Left lobe of liver (tissue), 2 donors: Measurements from ENCODE around the gene SART3. TPM values are rescaled to one million over a fixed set of nuclear protein-coding genes. Genes with fewer than 3 reads are reported as not detected.

Experiments
- ATAC-seq: fragments of 200-7000 bp; cut with Tn5 transposase; one replicate; pipeline ENCODE4 v1.9.1; 2020; ENCODE audit warnings: mild to moderate bottlenecking, moderate library complexity
- DNase-seq: peaks from one replicate; pipeline ENCODE4 v3.0.0-alpha.2; 2020; ENCODE audit warnings: low spot score
- total RNA-seq: library from RNA; stranded (reverse); gene quantifications from one replicate; pipeline ENCODE4 v1.2.1, GENCODE V29; 2021
- donor health status: DM: no; HTN: no; CAD: no; lungs with moderate emphysema.
- donor health status: DM: no; HTN: yes; CAD: no.

The SART3 gene
- total RNA-seq: 13.7 TPM

GRCh38 chr12:108560752-108561719 lies at the start of gene SART3:
SART3 (minus strand) TSS chr12:108561173; CDS start chr12:108561154, 19 bp downstream.
- ATAC-seq (peak; percentile 63), DNase-seq (peak; percentile 80)

GRCh38 chr12:108610336-108610815 lies 49.4 kb upstream of the SART3 start:
- no peak for ATAC-seq
- no peak for DNase-seq

- ATAC-seq: no peak
- no peak for DNase-seq
These were observed 48.8 kb upstream of the SART3 start for GRCh38 chr12:108609537-108610335.

GRCh38 chr12:108608616-108609015 lies 47.6 kb upstream of the SART3 start:
- no peak for ATAC-seq
- DNase-seq: no peak

- ATAC-seq (no peak), DNase-seq (no peak)
These were observed 47.1 kb upstream of the SART3 start for GRCh38 chr12:108607981-108608600.

- DNase-seq: no peak
These were observed 45.5 kb upstream of the SART3 start for GRCh38 chr12:108606492-108606891.

GRCh38 chr12:108605690-108606406 lies 44.9 kb upstream of the SART3 start:
- DNase-seq: no peak
- no peak for ATAC-seq

More at GRCh38 chr12:108606492-108606891, 45.5 kb upstream of the SART3 start:
- no peak for ATAC-seq

- no peak for DNase-seq
- no peak for ATAC-seq
These were observed 44.2 kb upstream of the SART3 start for GRCh38 chr12:108605000-108605689.

GRCh38 chr12:108604208-108604941 lies 43.4 kb upstream of the SART3 start:
- ATAC-seq: no peak
- DNase-seq: no peak

GRCh38 chr12:108603743-108604142 lies 42.8 kb upstream of the SART3 start:
- DNase-seq (no peak), ATAC-seq (no peak)

GRCh38 chr12:108602976-108603704 lies 42.2 kb upstream of the SART3 start:
- DNase-seq: no peak
- no peak for ATAC-seq

GRCh38 chr12:108602209-108602705 lies 41.3 kb upstream of the SART3 start:
- no peak for DNase-seq
- no peak for ATAC-seq

- ATAC-seq (no peak), DNase-seq (no peak)
These were observed 39.7 kb upstream of the SART3 start for GRCh38 chr12:108600702-108601007.

GRCh38 chr12:108599948-108600701 lies 39.2 kb upstream of the SART3 start:
- no peak for ATAC-seq
- no peak for DNase-seq

GRCh38 chr12:108599541-108599940 lies 38.6 kb upstream of the SART3 start:
- no peak for ATAC-seq
- DNase-seq: no peak

GRCh38 chr12:108598553-108599250 lies 37.7 kb upstream of the SART3 start:
- no peak for DNase-seq
- no peak for ATAC-seq
